GM21737 (cell line): ENCODE results near the gene WDFY2.
A peak's percentile ranks its signal among the peaks of the same experiment; 100 is the strongest.

ENCODE experiments used
- ATAC-seq: cut with Tn5 transposase; IDR thresholded peaks from one replicate; pipeline ENCODE4 v1.9.1; 2021; ENCODE audit warnings: mild to moderate bottlenecking, moderate library complexity; ENCODE audit not compliant: unreplicated experiment

The WDFY2 gene

GRCh38 chr13:51600703-51601102 is 16.4 kb downstream of the WDFY2 start:
- ATAC-seq, result no peak

DNA sequence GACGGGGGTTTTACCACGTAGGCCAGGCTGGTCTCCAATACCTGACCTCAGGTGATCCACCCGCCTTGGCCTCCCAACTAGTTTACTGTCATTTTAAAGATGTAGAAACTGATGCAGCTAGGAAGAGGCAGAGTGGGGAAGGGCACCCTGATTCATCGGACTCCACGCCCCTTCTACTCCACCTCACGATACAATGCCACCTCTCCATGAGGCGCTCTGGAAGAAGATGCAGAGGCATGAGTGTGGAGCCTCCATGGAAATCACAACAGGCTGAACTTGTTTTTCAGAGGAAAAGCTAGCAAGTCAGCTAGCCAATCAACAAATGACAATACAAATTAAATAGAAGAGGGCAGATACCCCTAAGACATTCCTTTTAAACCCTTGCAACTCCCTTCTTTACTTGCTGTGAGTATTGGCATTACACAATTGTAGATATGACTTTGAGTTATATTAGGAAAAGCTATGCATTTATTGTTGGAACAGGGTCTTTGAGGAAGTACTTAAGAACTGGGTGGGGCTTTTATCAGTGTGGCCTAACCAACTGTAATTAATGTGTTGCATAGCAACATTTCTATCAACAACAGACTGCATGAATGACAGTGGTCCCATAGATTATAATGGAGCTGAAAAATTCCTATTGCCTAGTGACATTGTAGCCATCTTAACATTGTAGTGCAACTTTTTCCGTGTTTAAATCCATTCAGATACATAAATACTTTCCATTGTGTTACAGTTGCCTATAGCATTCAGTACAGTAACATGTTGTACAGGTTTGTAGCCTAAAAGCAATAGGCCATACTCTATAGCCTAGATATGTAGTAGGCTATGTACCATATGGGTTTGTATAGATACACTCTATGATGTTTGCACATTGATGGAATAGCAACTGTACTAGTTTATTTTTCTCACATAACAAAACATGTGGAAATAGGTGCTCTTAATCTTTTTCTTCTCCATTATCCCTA is 17.6 kb downstream of the WDFY2 start:
- no peak for ATAC-seq

GRCh38 chr13:51603716-51604115 is 19.5 kb downstream of the WDFY2 start:
- no peak for ATAC-seq

DNA sequence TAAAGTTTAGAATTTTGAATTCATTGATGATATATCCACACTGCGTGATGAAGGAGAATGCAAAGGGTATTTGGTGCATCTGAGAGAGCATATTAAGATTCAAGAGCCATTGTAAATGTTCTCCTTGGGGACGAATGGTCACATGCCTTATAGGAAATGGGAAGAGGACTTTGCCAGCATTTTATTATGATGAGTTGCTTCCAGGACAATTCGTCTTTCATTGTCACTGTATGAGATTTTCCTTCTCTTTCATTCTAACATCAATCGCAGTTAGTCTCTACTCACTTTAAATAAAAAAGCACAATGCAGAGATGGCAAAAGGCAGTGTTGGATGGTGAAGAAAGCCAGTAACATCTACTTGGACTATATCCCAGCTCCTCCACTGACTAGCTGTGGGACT is 21.4 kb downstream of the WDFY2 start:
- no peak for ATAC-seq

DNA sequence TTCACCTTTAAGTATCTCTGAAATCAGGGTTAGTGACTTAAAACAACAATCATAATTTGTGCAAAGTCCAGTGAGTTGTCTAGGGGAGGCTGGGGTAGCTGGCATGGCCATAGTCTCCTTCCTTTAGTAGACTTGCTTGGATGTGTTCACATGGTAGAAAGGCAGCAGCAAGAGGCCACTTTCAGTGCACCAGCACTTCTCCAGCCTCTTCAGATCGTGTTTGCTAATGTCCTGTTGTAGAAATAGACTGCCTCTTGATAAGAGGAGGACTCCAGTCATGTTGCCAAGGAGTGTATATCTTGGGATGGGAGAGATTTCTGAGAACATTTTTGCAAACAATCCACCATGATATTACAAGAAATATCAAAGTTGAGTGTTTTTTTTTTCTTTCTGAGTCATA is 22.9 kb downstream of the WDFY2 start:
- no peak for ATAC-seq

GRCh38 chr13:51608857-51609406 is 24.7 kb downstream of the WDFY2 start:
- ATAC-seq, result no peak

DNA sequence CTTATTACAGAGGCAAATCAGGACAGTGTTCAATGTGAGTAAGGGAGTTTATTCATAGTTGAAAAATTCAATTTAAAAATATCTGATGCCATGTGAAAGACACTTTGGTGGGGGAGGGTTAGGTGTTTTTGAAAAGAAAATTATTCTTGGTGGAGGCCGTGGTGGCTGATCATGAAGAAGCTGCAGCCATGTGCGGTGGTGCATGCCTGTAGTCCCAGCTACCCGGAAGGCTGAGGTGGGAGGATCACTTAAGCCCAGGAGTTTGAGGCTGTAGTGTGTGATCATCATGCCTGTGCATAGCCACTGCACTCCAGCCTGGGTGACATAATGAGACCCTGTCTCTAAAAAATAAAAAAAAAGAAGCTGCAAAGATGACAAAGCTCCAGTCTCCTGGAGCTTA is 28.6 kb downstream of the WDFY2 start:
- ATAC-seq, result no peak

GRCh38 chr13:51613535-51613934 is 29.3 kb downstream of the WDFY2 start:
- ATAC-seq, result no peak

- ATAC-seq, result peak; percentile 70
These were observed 30.1 kb downstream of the WDFY2 start for GRCh38 chr13:51614350-51614786.

DNA sequence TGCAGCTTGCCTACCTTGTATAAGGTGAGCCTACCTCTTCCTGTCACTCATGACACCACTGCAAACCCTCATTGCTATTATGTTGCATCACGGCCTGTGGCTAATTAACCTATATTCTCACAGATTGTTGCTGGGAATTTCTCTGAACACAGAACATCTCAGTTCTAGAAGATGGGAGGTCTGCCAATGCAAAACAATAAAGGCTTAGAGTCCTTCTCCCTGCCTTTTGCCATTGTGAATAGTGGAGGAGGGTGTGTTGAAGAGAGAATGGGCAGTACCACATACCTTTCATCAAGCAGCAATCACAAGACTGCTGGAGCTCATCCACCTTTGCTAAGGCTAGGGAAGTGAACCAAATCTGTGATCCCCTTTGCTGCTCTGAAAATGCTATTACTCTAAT is 34.4 kb downstream of the WDFY2 start:
- no peak for ATAC-seq

DNA sequence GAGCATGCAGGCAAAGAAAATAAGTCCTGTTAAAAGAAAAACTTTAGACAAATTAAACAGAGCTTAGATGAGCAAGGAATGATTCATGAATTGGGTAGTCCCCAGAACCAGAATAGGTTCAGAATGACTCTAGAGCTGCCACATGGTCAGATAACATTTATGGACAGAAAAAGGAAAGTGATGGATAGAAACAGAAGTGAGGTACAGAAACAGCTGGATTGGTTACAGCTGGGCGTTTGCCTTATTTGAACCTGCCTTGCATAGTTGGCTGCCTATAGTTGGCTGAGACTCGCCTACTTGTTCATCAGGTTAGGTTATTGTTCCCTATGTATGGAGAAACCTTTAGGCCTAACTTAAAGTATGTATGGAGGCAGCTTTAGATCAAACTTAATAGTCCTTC is 35.4 kb downstream of the WDFY2 start:
- no peak for ATAC-seq

GRCh38 chr13:51620165-51620983 is 36.1 kb downstream of the WDFY2 start:
- ATAC-seq, result no peak

DNA sequence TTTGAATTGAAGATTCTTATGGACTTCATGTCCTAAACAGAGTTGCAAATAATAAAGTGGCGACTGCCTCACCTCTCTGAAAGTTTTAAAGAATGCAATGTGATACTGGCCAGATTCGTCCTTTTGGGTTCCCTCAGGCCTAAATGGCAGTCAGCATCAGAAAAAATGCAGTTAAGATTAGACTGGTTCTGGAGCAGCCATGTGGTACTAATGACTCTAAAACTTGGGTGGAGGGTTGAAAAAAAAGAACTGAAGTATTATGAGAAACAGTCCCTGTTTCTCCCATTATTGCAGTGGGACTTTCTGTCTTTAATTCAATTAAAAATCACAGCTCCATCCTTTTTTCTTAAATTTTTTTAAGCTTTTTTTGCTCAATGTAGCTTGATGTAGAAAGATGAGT is 37.3 kb downstream of the WDFY2 start:
- no peak for ATAC-seq

GRCh38 chr13:51623473-51623872 is 39.2 kb downstream of the WDFY2 start:
- ATAC-seq, result no peak

DNA sequence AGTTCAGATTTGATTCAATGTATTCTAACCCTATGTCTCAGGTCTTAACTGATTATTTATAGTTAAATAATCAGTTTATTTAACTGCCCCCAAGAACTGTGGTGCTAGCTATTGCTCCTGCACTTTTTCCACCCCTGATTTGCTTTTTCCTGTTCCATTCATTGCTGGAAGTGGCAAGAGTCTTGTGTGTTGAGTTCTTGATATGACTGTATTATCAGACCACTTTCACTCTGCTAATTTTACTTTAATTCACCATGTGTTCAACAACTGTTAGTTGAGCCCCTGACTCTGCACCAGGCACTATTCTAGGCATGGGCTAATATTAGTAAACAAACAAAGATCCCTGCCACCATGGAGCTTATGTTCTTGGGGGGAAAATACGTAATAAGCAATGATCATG is 39.9 kb downstream of the WDFY2 start:
- ATAC-seq, result no peak

GRCh38 chr13:51624695-51625345 is 40.6 kb downstream of the WDFY2 start:
- ATAC-seq, result no peak

DNA sequence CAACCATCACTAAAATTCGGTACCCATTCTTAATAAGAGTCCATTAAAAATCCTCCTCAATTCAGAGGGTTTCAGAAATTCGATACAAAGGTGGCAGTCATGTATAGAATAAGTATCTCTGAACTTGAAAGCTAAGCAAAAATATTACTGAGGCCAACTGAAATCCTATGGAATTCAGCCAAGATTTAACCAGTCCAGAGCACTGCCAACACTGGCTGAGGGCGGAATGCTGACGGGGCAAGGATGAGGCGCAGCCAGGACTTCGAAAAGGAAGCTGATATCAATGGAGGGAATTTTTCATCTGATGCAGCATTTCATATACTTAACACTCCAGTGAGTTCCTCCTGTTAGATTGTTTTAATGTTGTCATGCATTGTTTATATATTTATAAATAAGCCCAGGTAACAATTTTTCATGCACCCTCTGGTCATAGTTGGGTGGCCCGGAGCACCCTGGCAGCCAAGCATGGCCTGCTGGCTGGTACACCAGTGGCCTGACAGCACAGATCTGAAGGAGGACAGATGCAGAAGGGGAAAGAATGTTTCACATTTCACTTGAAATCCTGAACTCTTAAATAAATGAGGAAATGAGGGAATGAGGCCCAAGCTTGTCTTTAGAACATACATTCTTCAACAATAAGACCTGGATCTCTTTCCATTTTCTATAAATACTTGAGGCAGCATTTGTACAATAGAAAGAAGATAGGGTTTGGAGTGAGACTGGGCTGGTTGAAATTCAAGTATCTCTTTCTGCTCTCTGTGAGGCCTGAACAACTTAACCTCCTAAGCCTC is 41.5 kb downstream of the WDFY2 start:
- no peak for ATAC-seq

- no peak for ATAC-seq
These were observed 42.5 kb downstream of the WDFY2 start for GRCh38 chr13:51626749-51627148.

GRCh38 chr13:51628059-51628852 is 44.0 kb downstream of the WDFY2 start:
- no peak for ATAC-seq
